ENCODE measurements around the gene RNF220. TPM values are rescaled to one million over a fixed set of nuclear protein-coding genes. Genes with fewer than 3 reads are reported as not detected.

The RNF220 gene
- total and polyA plus RNA-seq, 2 of the 13 experiments (the other 11 are each of a cell fraction or from before 2014, with no cell fraction given): 48.2 to 72.1 TPM

- TF ChIP-seq THAP9 (CRISPR knock-in tag; IDR thresholded peaks at IDR 0.05; ENCODE audit: borderline replicate concordance) (no peak), THAP8 (CRISPR knock-in tag; IDR thresholded peaks at IDR 0.05; ENCODE audit: borderline replicate concordance) (no peak), ZNF224 (CRISPR knock-in tag; IDR thresholded peaks at IDR 0.05) (no peak), RFX1 (IDR thresholded peaks at IDR 0.05) (no peak), ATF2 (CRISPR knock-in tag; IDR thresholded peaks at IDR 0.05) (peak; percentile 48; the same call in 1 of the 2 replicates), BHLHE40 (IDR thresholded peaks at IDR 0.05; ENCODE audit: low read length) (no peak), WIZ (CRISPR knock-in tag; IDR thresholded peaks at IDR 0.05) (no peak), TGIF2 (CRISPR knock-in tag; IDR thresholded peaks at IDR 0.05) (no peak), TP53 (CRISPR knock-in tag; conservative IDR thresholded peaks at IDR 0.05) (no peak), ZZZ3 (CRISPR knock-in tag; IDR thresholded peaks at IDR 0.05; ENCODE audit: borderline replicate concordance) (no peak), ZFP36 (IDR thresholded peaks at IDR 0.05; ENCODE audit: borderline replicate concordance, low read depth, low read length, partially characterized antibody) (no peak), SYNCRIP (IDR thresholded peaks at IDR 0.05; ENCODE audit: insufficient read depth, low read depth, low read length) (no peak), ZNF660 (CRISPR knock-in tag; IDR thresholded peaks at IDR 0.05; ENCODE audit: borderline replicate concordance, low read depth) (no peak), PBX2 (CRISPR knock-in tag; IDR thresholded peaks at IDR 0.05) (no peak), SP2 (CRISPR knock-in tag; IDR thresholded peaks at IDR 0.05) (no peak), ZNF569 (CRISPR knock-in tag; IDR thresholded peaks at IDR 0.05; ENCODE audit: borderline replicate concordance) (no peak), ZMAT3 (CRISPR knock-in tag; conservative IDR thresholded peaks at IDR 0.05) (no peak), POGK (CRISPR knock-in tag; conservative IDR thresholded peaks at IDR 0.05) (no peak)
Measured at GRCh38 chr1:44701141-44701573, 296.1 kb downstream of the RNF220 start (continued).
